Omental fat pad (tissue), 4 donors: Measurements from ENCODE around the gene ID1. TPM values are rescaled to one million over a fixed set of nuclear protein-coding genes. Genes with fewer than 3 reads are reported as not detected.
"Not testable (repeated sequence)": the region's sequence is repeated elsewhere in the genome, so short reads cannot be mapped to it uniquely, and the experiment has no call there.

Source experiments
- ATAC-seq: fragments of 150-250 bp; one replicate; pipeline ENCODE4 v1.9.1; 2016; ENCODE audit warnings: mild to moderate bottlenecking, moderate library complexity; ENCODE audit not compliant: low FRiP score
- DNase-seq: peaks from one replicate; pipeline ENCODE4 v3.0.0-alpha.2; 2019; ENCODE audit warnings: low spot score
- total RNA-seq, 4 donors: library from RNA; depleted of rRNA; stranded (reverse); fragments of >200 nt; gene quantifications; one replicate each; pipeline ENCODE4 v1.1.0, GENCODE V29; 2016
- TF ChIP-seq, protein P1 (sequence below), 3 donors: fragments of 450-650 bp; IDR thresholded peaks; one replicate each; pipeline ENCODE4 v1.5.1; 2016 to 2017; ENCODE audit warnings: antibody characterized with exemption in 3 of 3, mild to moderate bottlenecking in 3 of 3, moderate library complexity in 2 of 3

Gene ID1
- total RNA-seq, 4 donors from 2014 or later = 437 to 878 (median 612) TPM

- TF ChIP-seq, protein P1, sequence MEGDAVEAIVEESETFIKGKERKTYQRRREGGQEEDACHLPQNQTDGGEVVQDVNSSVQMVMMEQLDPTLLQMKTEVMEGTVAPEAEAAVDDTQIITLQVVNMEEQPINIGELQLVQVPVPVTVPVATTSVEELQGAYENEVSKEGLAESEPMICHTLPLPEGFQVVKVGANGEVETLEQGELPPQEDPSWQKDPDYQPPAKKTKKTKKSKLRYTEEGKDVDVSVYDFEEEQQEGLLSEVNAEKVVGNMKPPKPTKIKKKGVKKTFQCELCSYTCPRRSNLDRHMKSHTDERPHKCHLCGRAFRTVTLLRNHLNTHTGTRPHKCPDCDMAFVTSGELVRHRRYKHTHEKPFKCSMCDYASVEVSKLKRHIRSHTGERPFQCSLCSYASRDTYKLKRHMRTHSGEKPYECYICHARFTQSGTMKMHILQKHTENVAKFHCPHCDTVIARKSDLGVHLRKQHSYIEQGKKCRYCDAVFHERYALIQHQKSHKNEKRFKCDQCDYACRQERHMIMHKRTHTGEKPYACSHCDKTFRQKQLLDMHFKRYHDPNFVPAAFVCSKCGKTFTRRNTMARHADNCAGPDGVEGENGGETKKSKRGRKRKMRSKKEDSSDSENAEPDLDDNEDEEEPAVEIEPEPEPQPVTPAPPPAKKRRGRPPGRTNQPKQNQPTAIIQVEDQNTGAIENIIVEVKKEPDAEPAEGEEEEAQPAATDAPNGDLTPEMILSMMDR (IDR thresholded peaks at IDR 0.05) = no peak
- DNase-seq (no peak), ATAC-seq (no peak)
Observed at GRCh38 chr20:31615416-31615815, 10.3 kb downstream of the ID1 start.

DNA sequence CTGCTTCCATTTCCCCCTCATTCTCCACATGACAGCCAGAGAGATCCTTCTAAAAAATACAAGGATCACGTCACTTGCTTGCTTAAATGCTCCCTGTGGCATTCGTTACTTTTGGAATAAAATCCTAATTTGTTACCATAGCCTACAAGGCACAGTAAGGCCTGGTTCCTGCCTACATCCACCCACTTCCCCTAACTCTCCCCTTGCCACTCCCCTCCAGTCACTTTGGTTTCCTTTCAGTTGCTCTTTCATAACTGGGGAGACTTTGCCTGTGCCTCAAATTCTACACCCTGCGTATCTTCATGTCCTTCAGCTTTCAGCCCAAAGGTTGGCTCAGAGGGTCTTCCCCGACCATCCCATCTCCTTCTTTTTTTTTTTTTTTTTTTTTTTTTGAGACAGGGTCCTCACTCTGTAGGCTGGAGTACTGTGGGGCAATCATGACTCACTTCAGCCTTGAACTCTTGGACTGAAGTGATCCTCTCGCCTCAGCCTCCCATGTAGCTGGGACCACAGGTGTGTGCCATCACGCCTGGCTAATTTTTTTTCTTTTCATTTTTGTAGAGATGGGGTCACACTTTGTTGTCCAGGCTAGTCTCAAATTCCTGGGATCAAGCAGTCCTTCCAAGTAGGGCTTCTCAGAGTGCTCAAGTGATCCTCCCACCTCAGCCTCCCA, 12.5 kb downstream of the ID1 start:
- TF ChIP-seq, protein P1 (IDR thresholded peaks at IDR 0.05) = no peak
- ATAC-seq (no peak), DNase-seq (no peak)

- no peak for DNase-seq
- TF ChIP-seq, protein P1 (IDR thresholded peaks at IDR 0.05) = no peak
- ATAC-seq = no peak
Observed at GRCh38 chr20:31620246-31620645, 15.2 kb downstream of the ID1 start.

DNA sequence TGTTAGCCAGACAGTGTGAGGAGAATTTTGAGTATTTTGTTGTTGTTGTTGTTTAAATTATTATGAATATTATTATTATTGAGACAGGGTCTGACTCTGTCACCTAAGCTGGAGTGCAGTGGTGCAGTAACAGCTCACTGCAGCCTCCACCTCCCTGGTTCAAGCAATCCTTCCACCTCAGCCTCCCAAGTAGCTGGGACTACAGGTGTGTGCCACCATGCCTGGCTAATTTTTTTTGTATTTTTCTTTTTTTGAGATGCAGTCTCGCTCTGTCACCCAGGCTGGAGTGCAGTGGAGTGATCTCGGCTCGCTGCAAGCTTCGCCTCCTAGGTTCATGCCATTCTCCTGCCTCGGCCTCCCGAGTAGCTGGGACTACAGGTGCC, 18.0 kb downstream of the ID1 start:
- DNase-seq, ATAC-seq: not testable (repeated sequence)

GRCh38 chr20:31626534-31626933, 21.4 kb downstream of the ID1 start:
- ATAC-seq = not testable (repeated sequence)

GRCh38 chr20:31628057-31628456, 23.0 kb downstream of the ID1 start:
- not testable (repeated sequence) for DNase-seq, ATAC-seq

More at GRCh38 chr20:31626534-31626933, 21.4 kb downstream of the ID1 start:
- not testable (repeated sequence) for DNase-seq

- TF ChIP-seq, protein P1 (IDR thresholded peaks at IDR 0.05) = no peak
- no peak for ATAC-seq
Observed at GRCh38 chr20:31630187-31630790, 25.2 kb downstream of the ID1 start.

DNA sequence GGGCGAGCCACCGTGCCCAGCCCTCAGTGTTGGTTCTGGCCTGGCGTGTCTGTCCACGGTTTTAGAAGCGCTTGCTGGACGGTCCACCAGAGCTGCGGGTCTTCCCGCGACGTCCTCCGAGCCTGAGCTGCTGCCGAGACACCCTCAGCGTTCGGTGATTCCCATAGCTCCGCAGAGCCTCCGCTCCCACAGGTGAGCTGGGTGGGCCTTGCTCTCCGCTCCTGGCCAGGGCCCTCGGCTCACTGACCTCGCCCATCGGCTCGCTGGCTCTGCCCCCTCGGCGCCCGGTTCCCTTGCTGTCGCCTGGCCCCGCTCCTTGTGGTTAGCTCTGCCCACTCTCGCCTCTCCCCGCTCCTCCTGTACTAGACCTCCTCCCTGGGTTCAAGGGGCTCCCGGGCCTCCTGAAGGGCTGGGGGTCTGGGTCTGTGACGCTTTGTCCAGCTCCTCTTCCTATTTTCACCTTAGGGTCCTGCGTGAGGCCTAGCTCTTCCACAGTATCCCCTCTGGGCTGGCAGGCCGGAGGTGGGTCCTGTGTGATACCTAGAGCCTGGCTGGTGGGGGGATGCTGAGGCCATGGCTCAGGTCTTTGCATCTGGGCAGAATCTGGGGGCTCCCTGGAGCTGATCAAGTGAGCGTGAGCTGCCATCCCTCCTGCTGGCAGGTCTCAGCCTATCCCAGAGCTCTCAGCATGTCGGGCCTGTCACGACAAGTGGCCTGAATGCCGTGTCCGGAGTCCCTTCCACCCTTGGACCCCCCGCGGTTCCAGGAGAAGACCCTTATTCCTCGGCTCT, 27.7 kb downstream of the ID1 start:
- TF ChIP-seq, protein P1 (IDR thresholded peaks at IDR 0.05) = no peak
- DNase-seq (no peak), ATAC-seq (no peak)

More at GRCh38 chr20:31630187-31630790, 25.2 kb downstream of the ID1 start:
- no peak for DNase-seq
